CD14-positive monocyte (primary cell): ENCODE measurements around the gene GRB7. TPM values are rescaled to one million over a fixed set of nuclear protein-coding genes. Genes with fewer than 3 reads are reported as not detected.

Experiments used
- DNase-seq, 3 donors: peaks; one replicate each; pipeline ENCODE4 v3.0.0-alpha.2; 2011 to 2022
- H2AFZ ChIP-seq: 2 replicates; pipeline ENCODE4 v1.6.0; 2012; ENCODE audit warnings: mild to moderate bottlenecking, low read depth, low read length, inconsistent platforms; ENCODE audit not compliant: insufficient read depth, poor library complexity, severe bottlenecking
- H3K27ac ChIP-seq, 2 donors: 1 replicate in 1 of 2; 2 replicates in 1 of 2; pipeline ENCODE4 v1.5.1; 2012 to 2013; ENCODE audit warnings: low read length in 2 of 2, control low read depth in 1 of 2, inconsistent platforms in 1 of 2, low read depth in 1 of 2, mild to moderate bottlenecking in 1 of 2
- H3K27me3 ChIP-seq, 2 donors: one replicate each; pipeline versions ENCODE4 v1.6.0 to v1.6.1; 2011 to 2013; ENCODE audit warnings: low read length in 2 of 2; ENCODE audit not compliant: control insufficient read depth in 2 of 2, insufficient read depth in 2 of 2
- H3K36me3 ChIP-seq, 2 donors: replicated peaks in 1 of 2; 1 replicate in 1 of 2; 2 replicates in 1 of 2; pipeline versions ENCODE4 v1.5.1 to v1.6.1; 2012 to 2013; ENCODE audit warnings: low read length in 2 of 2, control low read depth in 1 of 2, inconsistent platforms in 1 of 2, mild to moderate bottlenecking in 1 of 2; ENCODE audit not compliant: insufficient read depth in 2 of 2, control insufficient read depth in 1 of 2
- H3K4me1 ChIP-seq, 2 donors: 1 replicate in 1 of 2; 2 replicates in 1 of 2; pipeline versions ENCODE4 v1.5.1 to v1.6.1; 2012 to 2013; ENCODE audit warnings: low read length in 2 of 2, control low read depth in 1 of 2, inconsistent platforms in 1 of 2, mild to moderate bottlenecking in 1 of 2, moderate library complexity in 1 of 2; ENCODE audit not compliant: insufficient read depth in 2 of 2, control insufficient read depth in 1 of 2
- H3K4me2 ChIP-seq: replicated peaks from 2 replicates; pipeline ENCODE3; 2012; ENCODE audit warnings: low read length, moderate library complexity, mild to moderate bottlenecking; ENCODE audit not compliant: poor library complexity, severe bottlenecking; ENCODE audit errors: extremely low read depth
- H3K4me3 ChIP-seq, 3 experiments: fragments of 200-600 bp in 1 of 3; sonication (generic) in 1 of 3; replicated peaks in 1 of 3; 1 replicate in 2 of 3; 2 replicates in 1 of 3; pipeline ENCODE4 v1.5.1; 2011 to 2013; ENCODE audit warnings: low read length in 3 of 3, mild to moderate bottlenecking in 3 of 3, control low read depth in 2 of 3, low read depth in 2 of 3, inconsistent platforms in 1 of 3, moderate library complexity in 1 of 3
- H3K79me2 ChIP-seq: 2 replicates; pipeline ENCODE4 v1.6.0; 2012; ENCODE audit warnings: mild to moderate bottlenecking, control low read depth, inconsistent platforms, low read length, moderate library complexity; ENCODE audit not compliant: insufficient read depth
- H3K9ac ChIP-seq: 2 replicates; pipeline ENCODE4 v1.6.0; 2017; ENCODE audit warnings: low read length, mild to moderate bottlenecking; ENCODE audit not compliant: insufficient read depth, poor library complexity, severe bottlenecking
- H3K9me3 ChIP-seq, 2 donors: replicated peaks in 1 of 2; 1 replicate in 1 of 2; 2 replicates in 1 of 2; pipeline versions ENCODE4 v1.5.1 to v1.6.1; 2012 to 2013; ENCODE audit warnings: low read length in 2 of 2, control low read depth in 1 of 2; ENCODE audit not compliant: control insufficient read depth in 1 of 2, insufficient read depth in 1 of 2
- H4K20me1 ChIP-seq: 2 replicates; pipeline ENCODE4 v1.6.0; 2012; ENCODE audit warnings: mild to moderate bottlenecking, low read length, control low read depth, moderate library complexity; ENCODE audit not compliant: insufficient read depth
- H3K27ac Mint-ChIP-seq, 7 donors: one replicate each; pipeline ENCODE4 v1.8.0; 2020; ENCODE audit warnings: mild to moderate bottlenecking in 7 of 7, mixed read lengths in 7 of 7, moderate library complexity in 6 of 7, inconsistent platforms in 2 of 7
- H3K27me3 Mint-ChIP-seq, 3 donors: one replicate each; pipeline ENCODE4 v1.8.0; 2021 to 2022; ENCODE audit warnings: low read depth in 3 of 3, mild to moderate bottlenecking in 3 of 3, mixed read lengths in 3 of 3, moderate library complexity in 3 of 3, inconsistent platforms in 1 of 3
- H3K36me3 Mint-ChIP-seq, 2 donors: one replicate each; pipeline ENCODE4 v1.8.0; 2020; ENCODE audit warnings: mixed read lengths in 2 of 2, inconsistent platforms in 1 of 2, mild to moderate bottlenecking in 1 of 2
- H3K4me1 Mint-ChIP-seq: one replicate; pipeline ENCODE4 v1.8.0; 2020; ENCODE audit warnings: mild to moderate bottlenecking, mixed read lengths
- H3K4me3 Mint-ChIP-seq, 2 donors: one replicate each; pipeline ENCODE4 v1.8.0; 2020; ENCODE audit warnings: mild to moderate bottlenecking in 2 of 2, mixed read lengths in 2 of 2, moderate library complexity in 1 of 2
- H3K9me3 Mint-ChIP-seq, 7 donors: one replicate each; pipeline ENCODE4 v1.8.0; 2020 to 2022; ENCODE audit warnings: mixed read lengths in 7 of 7, mild to moderate bottlenecking in 6 of 7, moderate library complexity in 6 of 7, inconsistent platforms in 2 of 7
- CTCF ChIP-seq: fragments of 200-600 bp; IDR thresholded peaks from one replicate; pipeline ENCODE4 v1.8.0; 2022; ENCODE audit warnings: antibody characterized with exemption, mild to moderate bottlenecking
- WGBS: methylation state at CpG from one replicate; pipeline ENCODE4 v1.1.5; 2013; ENCODE audit warnings: missing lambda C conversion rate; ENCODE audit not compliant: insufficient coverage; 5-methylcytosine and 5-hydroxymethylcytosine counted together
- intact Hi-C, 2 donors: fragments of 100-400 bp; cut with micrococcal nuclease; formaldehyde crosslinking; loops; one replicate each; pipeline versions ENCODE4 v1.15.0 to v1.15.1; 2023
- polyA plus RNA-seq, 3 donors: library from polyadenylated mRNA; depleted of rRNA in 1 of 3; unstranded in 2 of 3; stranded (reverse) in 1 of 3; fragments of 300-500 nt in 2 of 3; fragments of >200 nt in 1 of 3; fragmentation: Illumina TruSeq in 2 of 3; gene quantifications; 1 replicate in 2 of 3; 2 replicates in 1 of 3; pipeline ENCODE4 v1.2.3, GENCODE V29; 2012 to 2021

Gene GRB7
- polyA plus RNA-seq, 3 donors, result not detected

GRCh38 chr17:39776252-39776651 lies 38.5 kb downstream of the GRB7 start:
- Histone ChIP-seq H3K79me2 (no peaks in the 10 kb centered on the region), H4K20me1 (no peaks in the 10 kb centered on the region), H3K9ac (no peak overlapping the region), H3K36me3 (no peaks in the 10 kb centered on the region), H3K4me1 (peaks cover 0 to 5% of the 10 kb centered on the region in 2 donors), H2AFZ (no peak overlapping the region), H3K9me3 (no peaks in the 10 kb centered on the region), H3K27ac (no peak overlapping the region), H3K4me2 (no peak overlapping the region), H3K4me3 (no peak overlapping the region), H3K27me3 (peaks cover 44 to 62% of the 10 kb centered on the region in 2 donors)
- intact Hi-C loops, result no loop called here
- peak overlapping the region; percentile 39 to 61 for H3K4me3 Mint-ChIP-seq
- H3K4me1 Mint-ChIP-seq, result peaks cover 16% of the 10 kb centered on the region
- peak overlapping the region in 1 of 7 donors; percentile 34 for H3K27ac Mint-ChIP-seq
- TF ChIP-seq CTCF, result no peak
- H3K9me3 Mint-ChIP-seq, result peaks cover 0 to 2% (median 0%) of the 10 kb centered on the region in 7 donors
- H3K36me3 Mint-ChIP-seq, result peaks cover 0 to 2% of the 10 kb centered on the region in 2 donors
- DNase-seq, result no peak
- H3K27me3 Mint-ChIP-seq, result peaks cover 38 to 67% (median 46%) of the 10 kb centered on the region in 3 donors

GRCh38 chr17:39777534-39778365 lies 40.0 kb downstream of the GRB7 start:
- intact Hi-C loops, result no loop called here
- no peak overlapping the region for H2AFZ ChIP-seq

More at GRCh38 chr17:39777534-39778365, 40.0 kb downstream of the GRB7 start:
- DNase-seq, result no peak
- Histone ChIP-seq H3K79me2 (no peaks in the 10 kb centered on the region), H3K27me3 (peaks cover 51 to 68% of the 10 kb centered on the region in 2 donors), H3K4me3 (no peak overlapping the region), H3K9ac (no peak overlapping the region), H3K36me3 (no peaks in the 10 kb centered on the region), H3K4me1 (peaks cover 10 to 16% of the 10 kb centered on the region in 2 donors), H3K4me2 (no peak overlapping the region), H3K9me3 (no peaks in the 10 kb centered on the region), H4K20me1 (no peaks in the 10 kb centered on the region), H3K27ac (no peak overlapping the region)
- peak overlapping the region in 1 of 2 donors; percentile 40 for H3K4me3 Mint-ChIP-seq
- peaks cover 38 to 72% (median 42%) of the 10 kb centered on the region in 3 donors for H3K27me3 Mint-ChIP-seq
- H3K4me1 Mint-ChIP-seq, result peaks cover 26% of the 10 kb centered on the region
- TF ChIP-seq CTCF, result no peak
- H3K27ac Mint-ChIP-seq, result peak overlapping the region in 1 of 7 donors; percentile 73
- peaks cover 0 to 2% (median 0%) of the 10 kb centered on the region in 7 donors for H3K9me3 Mint-ChIP-seq
- WGBS, result 60% methylated on average over 1 of the region's 11 CpGs
- no peaks in the 10 kb centered on the region for H3K36me3 Mint-ChIP-seq
